Colon (tissue), 2 donors: ENCODE data around the gene NFKBIZ.
"Not testable (repeated sequence)": the region's sequence is repeated elsewhere in the genome, so short reads cannot be mapped to it uniquely, and the experiment has no call there.

ENCODE experiments used
- FAIRE-seq: peaks from 2 replicates; lab custom pipeline; 2012; peaks lifted over from hg19 to GRCh38; lab: Jason Lieb, UNC
- donor health status: control.
- donor health status: control.

Gene NFKBIZ

GRCh38 chr3:101851850-101852714, 2.8 kb downstream of the NFKBIZ start:
- peak; percentile 81 for FAIRE-seq

- no peak for FAIRE-seq
Measured at GRCh38 chr3:101852983-101853840, 3.9 kb downstream of the NFKBIZ start.

- FAIRE-seq = no peak
Measured at GRCh38 chr3:101853982-101854381, 4.7 kb downstream of the NFKBIZ start.

- no peak for FAIRE-seq
Measured at GRCh38 chr3:101854608-101855304, 5.4 kb downstream of the NFKBIZ start.

- FAIRE-seq = no peak
Measured at GRCh38 chr3:101857301-101857741, 8.0 kb downstream of the NFKBIZ start.

- no peak for FAIRE-seq
Measured at GRCh38 chr3:101858464-101859030, 9.2 kb downstream of the NFKBIZ start.

GRCh38 chr3:101859882-101860448, 10.7 kb downstream of the NFKBIZ start:
- FAIRE-seq = no peak

GRCh38 chr3:101861212-101861788, 12.0 kb downstream of the NFKBIZ start:
- FAIRE-seq = no peak

- no peak for FAIRE-seq
Measured at GRCh38 chr3:101861789-101862415, 12.6 kb downstream of the NFKBIZ start.

- no peak for FAIRE-seq
Measured at GRCh38 chr3:101862416-101863165, 13.3 kb downstream of the NFKBIZ start.

- not testable (repeated sequence) for FAIRE-seq
Measured at GRCh38 chr3:101864926-101865325, 15.6 kb downstream of the NFKBIZ start.

GRCh38 chr3:101865751-101866509, 16.6 kb downstream of the NFKBIZ start:
- FAIRE-seq = no peak

- FAIRE-seq = no peak
Measured at GRCh38 chr3:101867511-101867910, 18.2 kb downstream of the NFKBIZ start.

GRCh38 chr3:101867996-101868395, 18.7 kb downstream of the NFKBIZ start:
- no peak for FAIRE-seq

- FAIRE-seq = no peak
Measured at GRCh38 chr3:101868534-101869464, 19.5 kb downstream of the NFKBIZ start.

GRCh38 chr3:101870138-101870537, 20.8 kb downstream of the NFKBIZ start:
- no peak for FAIRE-seq

- no peak for FAIRE-seq
Measured at GRCh38 chr3:101873619-101874018, 24.3 kb downstream of the NFKBIZ start.

- no peak for FAIRE-seq
Measured at GRCh38 chr3:101876142-101876541, 26.8 kb downstream of the NFKBIZ start.
